HepG2 (cell line): ENCODE data around the gene PRH2. TPM values are rescaled to one million over a fixed set of nuclear protein-coding genes. Genes with fewer than 3 reads are reported as not detected.

ENCODE experiments used
- HMG20A ChIP-seq: IDR thresholded peaks from 2 replicates; pipeline ENCODE4 v1.6.1; 2016; ENCODE audit warnings: borderline replicate concordance
- MEIS2 ChIP-seq: sonication (generic); formaldehyde crosslinking; IDR thresholded peaks from 2 replicates; pipeline ENCODE4 v1.9.0; 2021; ENCODE audit warnings: mild to moderate bottlenecking, missing genetic modification reagents
- NFKBIZ ChIP-seq: IDR thresholded peaks from 2 replicates; pipeline ENCODE4 v1.6.1; 2018; ENCODE audit warnings: missing genetic modification reagents, missing compliant biosample characterization
- SMAD9 ChIP-seq: sonication (generic); formaldehyde crosslinking; IDR thresholded peaks from 2 replicates; pipeline ENCODE4 v1.5.1; 2020; ENCODE audit warnings: mild to moderate bottlenecking, missing genetic modification reagents
- ZBTB3 ChIP-seq: sonication (generic); formaldehyde crosslinking; IDR thresholded peaks from 2 replicates; pipeline ENCODE4 v1.4.0; 2020; ENCODE audit warnings: low read depth, mild to moderate bottlenecking, moderate library complexity, missing genetic modification reagents, borderline replicate concordance
- ZNF260 ChIP-seq: sonication (generic); formaldehyde crosslinking; IDR thresholded peaks from 2 replicates; pipeline ENCODE4 v1.4.0; 2020; ENCODE audit warnings: missing genetic modification reagents, low read depth, mild to moderate bottlenecking, borderline replicate concordance
- ZNF562 ChIP-seq: sonication (generic); formaldehyde crosslinking; IDR thresholded peaks from 2 replicates; pipeline ENCODE4 v1.8.0; 2022; ENCODE audit warnings: missing genetic modification reagents, borderline replicate concordance
- ZNF788 ChIP-seq: sonication (generic); formaldehyde crosslinking; IDR thresholded peaks from 2 replicates; pipeline ENCODE4 v1.5.0; 2020; ENCODE audit warnings: mild to moderate bottlenecking, missing genetic modification reagents, borderline replicate concordance
- polyA plus RNA-seq, 8 experiments: library from polyadenylated mRNA; depleted of rRNA in 3 of 8; stranded (reverse) in 7 of 8; unstranded in 1 of 8; fragments of >200 nt; fragmentation: Illumina TruSeq in 4 of 8; extraction: Trizol in 4 of 8; gene quantifications; 2 replicates each; pipeline versions ENCODE4 v1.2.1 to v1.2.3, GENCODE V29; 2011 to 2016; ENCODE audit warnings: low read depth in 4 of 8, missing spikeins in 1 of 8, mixed read lengths in 1 of 8; ENCODE audit not compliant: insufficient read depth in 1 of 8
- total RNA-seq, 5 experiments: library from RNA; depleted of rRNA; stranded (reverse); fragments of >200 nt; fragmentation: Illumina TruSeq; extraction: Trizol; gene quantifications; 2 replicates each; pipeline ENCODE4 v1.2.3, GENCODE V29; 2016; ENCODE audit warnings: low read depth in 1 of 5
- TF ChIP-seq, protein P1 (sequence below): sonication (generic); formaldehyde crosslinking; IDR thresholded peaks from 2 replicates; pipeline ENCODE4 v1.8.0; 2023; ENCODE audit warnings: mild to moderate bottlenecking, missing genetic modification reagents
- TF ChIP-seq, protein P2 (sequence below): sonication (generic); formaldehyde crosslinking; IDR thresholded peaks from 2 replicates; pipeline ENCODE4 v1.5.1; 2020; ENCODE audit warnings: missing genetic modification reagents, mild to moderate bottlenecking, borderline replicate concordance
- TF ChIP-seq, protein P3 (sequence below): sonication (generic); formaldehyde crosslinking; IDR thresholded peaks from 2 replicates; pipeline ENCODE4 v1.5.0; 2020; ENCODE audit warnings: mild to moderate bottlenecking, missing genetic modification reagents
- TF ChIP-seq, protein P4 (sequence below): sonication (generic); formaldehyde crosslinking; IDR thresholded peaks from 2 replicates; pipeline ENCODE4 v1.4.0; 2020; ENCODE audit warnings: missing genetic modification reagents
- TF ChIP-seq, protein P5 (sequence below): sonication (generic); formaldehyde crosslinking; conservative IDR thresholded peaks from 2 replicates; pipeline ENCODE4 v1.4.0; 2020; ENCODE audit warnings: mild to moderate bottlenecking, missing genetic modification reagents, moderate library complexity
- TF ChIP-seq, protein P6 (sequence below): IDR thresholded peaks from 2 replicates; pipeline ENCODE4 v1.6.1; 2012; ENCODE audit warnings: inconsistent platforms
- TF ChIP-seq, protein P7 (sequence below): sonication (generic); formaldehyde crosslinking; IDR thresholded peaks from 2 replicates; pipeline ENCODE4 v1.5.0; 2020; ENCODE audit warnings: missing genetic modification reagents
- TF ChIP-seq, protein P8 (sequence below): sonication (generic); formaldehyde crosslinking; IDR thresholded peaks from 2 replicates; pipeline ENCODE4 v1.4.0; 2020; ENCODE audit warnings: low read depth, mild to moderate bottlenecking, missing genetic modification reagents

PRH2 gene
- total and polyA plus RNA-seq, 2 of the 13 experiments (the other 11 are each of a cell fraction or from before 2014, with no cell fraction given), result 0.24 to 0.48 TPM

DNA sequence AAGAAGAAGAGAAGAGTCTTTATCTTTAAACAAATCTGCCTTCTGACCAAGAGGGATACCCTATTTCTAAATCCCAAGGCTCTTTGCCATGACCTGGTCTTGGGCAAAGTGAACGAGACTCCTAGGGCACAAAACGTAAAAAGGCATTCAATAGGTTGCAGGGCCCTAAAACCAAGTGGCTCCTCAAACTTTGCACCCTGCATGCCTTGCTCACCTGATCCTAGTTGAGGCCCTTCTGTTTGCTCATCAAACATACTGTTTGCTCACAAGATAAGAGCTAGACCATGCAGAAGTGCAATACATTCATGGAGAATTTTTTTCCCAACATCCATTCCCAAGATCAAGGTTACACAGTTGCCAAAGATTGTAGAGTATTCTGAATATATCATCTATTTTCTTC, 37.1 kb upstream of the PRH2 start (continued):
- TF ChIP-seq ZNF562 (CRISPR knock-in tag), result no peak
- TF ChIP-seq, protein P1, sequence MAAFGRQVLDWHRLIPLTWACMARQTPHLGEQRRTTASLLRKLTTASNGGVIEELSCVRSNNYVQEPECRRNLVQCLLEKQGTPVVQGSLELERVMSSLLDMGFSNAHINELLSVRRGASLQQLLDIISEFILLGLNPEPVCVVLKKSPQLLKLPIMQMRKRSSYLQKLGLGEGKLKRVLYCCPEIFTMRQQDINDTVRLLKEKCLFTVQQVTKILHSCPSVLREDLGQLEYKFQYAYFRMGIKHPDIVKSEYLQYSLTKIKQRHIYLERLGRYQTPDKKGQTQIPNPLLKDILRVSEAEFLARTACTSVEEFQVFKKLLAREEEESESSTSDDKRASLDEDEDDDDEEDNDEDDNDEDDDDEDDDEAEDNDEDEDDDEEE (CRISPR knock-in tag), result no peak
- TF ChIP-seq, protein P2, sequence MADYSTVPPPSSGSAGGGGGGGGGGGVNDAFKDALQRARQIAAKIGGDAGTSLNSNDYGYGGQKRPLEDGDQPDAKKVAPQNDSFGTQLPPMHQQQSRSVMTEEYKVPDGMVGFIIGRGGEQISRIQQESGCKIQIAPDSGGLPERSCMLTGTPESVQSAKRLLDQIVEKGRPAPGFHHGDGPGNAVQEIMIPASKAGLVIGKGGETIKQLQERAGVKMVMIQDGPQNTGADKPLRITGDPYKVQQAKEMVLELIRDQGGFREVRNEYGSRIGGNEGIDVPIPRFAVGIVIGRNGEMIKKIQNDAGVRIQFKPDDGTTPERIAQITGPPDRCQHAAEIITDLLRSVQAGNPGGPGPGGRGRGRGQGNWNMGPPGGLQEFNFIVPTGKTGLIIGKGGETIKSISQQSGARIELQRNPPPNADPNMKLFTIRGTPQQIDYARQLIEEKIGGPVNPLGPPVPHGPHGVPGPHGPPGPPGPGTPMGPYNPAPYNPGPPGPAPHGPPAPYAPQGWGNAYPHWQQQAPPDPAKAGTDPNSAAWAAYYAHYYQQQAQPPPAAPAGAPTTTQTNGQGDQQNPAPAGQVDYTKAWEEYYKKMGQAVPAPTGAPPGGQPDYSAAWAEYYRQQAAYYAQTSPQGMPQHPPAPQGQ (CRISPR knock-in tag), result no peak
- TF ChIP-seq, protein P3, sequence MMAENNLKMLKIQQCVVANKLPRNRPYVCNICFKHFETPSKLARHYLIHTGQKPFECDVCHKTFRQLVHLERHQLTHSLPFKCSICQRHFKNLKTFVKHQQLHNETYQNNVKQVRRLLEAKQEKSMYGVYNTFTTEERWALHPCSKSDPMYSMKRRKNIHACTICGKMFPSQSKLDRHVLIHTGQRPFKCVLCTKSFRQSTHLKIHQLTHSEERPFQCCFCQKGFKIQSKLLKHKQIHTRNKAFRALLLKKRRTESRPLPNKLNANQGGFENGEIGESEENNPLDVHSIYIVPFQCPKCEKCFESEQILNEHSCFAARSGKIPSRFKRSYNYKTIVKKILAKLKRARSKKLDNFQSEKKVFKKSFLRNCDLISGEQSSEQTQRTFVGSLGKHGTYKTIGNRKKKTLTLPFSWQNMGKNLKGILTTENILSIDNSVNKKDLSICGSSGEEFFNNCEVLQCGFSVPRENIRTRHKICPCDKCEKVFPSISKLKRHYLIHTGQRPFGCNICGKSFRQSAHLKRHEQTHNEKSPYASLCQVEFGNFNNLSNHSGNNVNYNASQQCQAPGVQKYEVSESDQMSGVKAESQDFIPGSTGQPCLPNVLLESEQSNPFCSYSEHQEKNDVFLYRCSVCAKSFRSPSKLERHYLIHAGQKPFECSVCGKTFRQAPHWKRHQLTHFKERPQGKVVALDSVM (CRISPR knock-in tag), result 0 out of 2 replicates have a peak, but pooled peaks have one; percentile 34
- TF ChIP-seq, protein P4, sequence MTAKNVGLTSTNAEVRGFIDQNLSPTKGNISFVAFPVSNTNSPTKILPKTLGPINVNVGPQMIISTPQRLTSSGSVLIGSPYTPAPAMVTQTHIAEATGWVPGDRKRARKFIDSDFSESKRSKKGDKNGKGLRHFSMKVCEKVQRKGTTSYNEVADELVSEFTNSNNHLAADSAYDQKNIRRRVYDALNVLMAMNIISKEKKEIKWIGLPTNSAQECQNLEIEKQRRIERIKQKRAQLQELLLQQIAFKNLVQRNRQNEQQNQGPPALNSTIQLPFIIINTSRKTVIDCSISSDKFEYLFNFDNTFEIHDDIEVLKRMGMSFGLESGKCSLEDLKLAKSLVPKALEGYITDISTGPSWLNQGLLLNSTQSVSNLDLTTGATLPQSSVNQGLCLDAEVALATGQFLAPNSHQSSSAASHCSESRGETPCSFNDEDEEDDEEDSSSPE (CRISPR knock-in tag), result peak; percentile 56; the same call in 1 of the 2 replicates
- TF ChIP-seq, protein P5, sequence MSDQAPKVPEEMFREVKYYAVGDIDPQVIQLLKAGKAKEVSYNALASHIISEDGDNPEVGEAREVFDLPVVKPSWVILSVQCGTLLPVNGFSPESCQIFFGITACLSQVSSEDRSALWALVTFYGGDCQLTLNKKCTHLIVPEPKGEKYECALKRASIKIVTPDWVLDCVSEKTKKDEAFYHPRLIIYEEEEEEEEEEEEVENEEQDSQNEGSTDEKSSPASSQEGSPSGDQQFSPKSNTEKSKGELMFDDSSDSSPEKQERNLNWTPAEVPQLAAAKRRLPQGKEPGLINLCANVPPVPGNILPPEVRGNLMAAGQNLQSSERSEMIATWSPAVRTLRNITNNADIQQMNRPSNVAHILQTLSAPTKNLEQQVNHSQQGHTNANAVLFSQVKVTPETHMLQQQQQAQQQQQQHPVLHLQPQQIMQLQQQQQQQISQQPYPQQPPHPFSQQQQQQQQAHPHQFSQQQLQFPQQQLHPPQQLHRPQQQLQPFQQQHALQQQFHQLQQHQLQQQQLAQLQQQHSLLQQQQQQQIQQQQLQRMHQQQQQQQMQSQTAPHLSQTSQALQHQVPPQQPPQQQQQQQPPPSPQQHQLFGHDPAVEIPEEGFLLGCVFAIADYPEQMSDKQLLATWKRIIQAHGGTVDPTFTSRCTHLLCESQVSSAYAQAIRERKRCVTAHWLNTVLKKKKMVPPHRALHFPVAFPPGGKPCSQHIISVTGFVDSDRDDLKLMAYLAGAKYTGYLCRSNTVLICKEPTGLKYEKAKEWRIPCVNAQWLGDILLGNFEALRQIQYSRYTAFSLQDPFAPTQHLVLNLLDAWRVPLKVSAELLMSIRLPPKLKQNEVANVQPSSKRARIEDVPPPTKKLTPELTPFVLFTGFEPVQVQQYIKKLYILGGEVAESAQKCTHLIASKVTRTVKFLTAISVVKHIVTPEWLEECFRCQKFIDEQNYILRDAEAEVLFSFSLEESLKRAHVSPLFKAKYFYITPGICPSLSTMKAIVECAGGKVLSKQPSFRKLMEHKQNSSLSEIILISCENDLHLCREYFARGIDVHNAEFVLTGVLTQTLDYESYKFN, result peak; percentile 100
- no peak for TF ChIP-seq SMAD9 (CRISPR knock-in tag)
- TF ChIP-seq, protein P6, sequence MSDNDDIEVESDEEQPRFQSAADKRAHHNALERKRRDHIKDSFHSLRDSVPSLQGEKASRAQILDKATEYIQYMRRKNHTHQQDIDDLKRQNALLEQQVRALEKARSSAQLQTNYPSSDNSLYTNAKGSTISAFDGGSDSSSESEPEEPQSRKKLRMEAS, result peak; percentile 85
- TF ChIP-seq HMG20A (CRISPR knock-in tag), result peak; percentile 99
- TF ChIP-seq, protein P7, sequence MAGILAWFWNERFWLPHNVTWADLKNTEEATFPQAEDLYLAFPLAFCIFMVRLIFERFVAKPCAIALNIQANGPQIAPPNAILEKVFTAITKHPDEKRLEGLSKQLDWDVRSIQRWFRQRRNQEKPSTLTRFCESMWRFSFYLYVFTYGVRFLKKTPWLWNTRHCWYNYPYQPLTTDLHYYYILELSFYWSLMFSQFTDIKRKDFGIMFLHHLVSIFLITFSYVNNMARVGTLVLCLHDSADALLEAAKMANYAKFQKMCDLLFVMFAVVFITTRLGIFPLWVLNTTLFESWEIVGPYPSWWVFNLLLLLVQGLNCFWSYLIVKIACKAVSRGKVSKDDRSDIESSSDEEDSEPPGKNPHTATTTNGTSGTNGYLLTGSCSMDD, result no peak
- no peak for TF ChIP-seq ZNF260
- peak; percentile 84; the same call in 1 of the 2 replicates for TF ChIP-seq NFKBIZ (CRISPR knock-in tag)
- TF ChIP-seq ZNF788, result peak; percentile 96; the same call in 1 of the 2 replicates
- TF ChIP-seq, protein P8, sequence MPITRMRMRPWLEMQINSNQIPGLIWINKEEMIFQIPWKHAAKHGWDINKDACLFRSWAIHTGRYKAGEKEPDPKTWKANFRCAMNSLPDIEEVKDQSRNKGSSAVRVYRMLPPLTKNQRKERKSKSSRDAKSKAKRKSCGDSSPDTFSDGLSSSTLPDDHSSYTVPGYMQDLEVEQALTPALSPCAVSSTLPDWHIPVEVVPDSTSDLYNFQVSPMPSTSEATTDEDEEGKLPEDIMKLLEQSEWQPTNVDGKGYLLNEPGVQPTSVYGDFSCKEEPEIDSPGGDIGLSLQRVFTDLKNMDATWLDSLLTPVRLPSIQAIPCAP (CRISPR knock-in tag), result no peak
- TF ChIP-seq ZBTB3 (CRISPR knock-in tag), result no peak
- TF ChIP-seq MEIS2, result peak; percentile 43; the same call in 1 of the 2 replicates
